HCT116 (cell line): ENCODE measurements around the gene SPACA6. TPM values are rescaled to one million over a fixed set of nuclear protein-coding genes. Genes with fewer than 3 reads are reported as not detected.

Experiments
- ATAC-seq: fragments of 200-7000 bp; cut with Tn5 transposase; 2 replicates; pipeline ENCODE4 v1.9.1; 2020; ENCODE audit warnings: mild to moderate bottlenecking, moderate library complexity
- BruUV-seq: library from RNA; stranded (reverse); fragments of 400-500 nt; replicated peaks from 2 replicates; lab custom pipeline; 2021; lab: Mats Ljungman, UMichigan
- CTCF ChIA-PET: fragments of 300-600 bp; sonication (Branson Sonifier 250); formaldehyde crosslinking; loops from one replicate; lab custom pipeline; 2021; ENCODE audit warnings: antibody characterized with exemption; lab: Charles Lee
- POLR2A ChIA-PET: fragments of 300-600, 350-600 bp; sonication (Branson Sonifier 250); formaldehyde crosslinking; loops from one replicate; lab custom pipeline; 2021; ENCODE audit warnings: antibody characterized with exemption; lab: Charles Lee
- RAD21 ChIA-PET, 2 experiments: fragments of 300-600 bp; sonication (Branson Sonifier 250); formaldehyde crosslinking; loops; one replicate each; lab custom pipeline; 2023; ENCODE audit warnings: low total read pairs in 2 of 2; ENCODE audit not compliant: uncharacterized antibody in 2 of 2, unreplicated experiment in 2 of 2, low non-redundant PET in 1 of 2; lab: Charles Lee
- DNase-seq: peaks from one replicate; pipeline ENCODE4 v3.0.0-alpha.2; 2010; ENCODE audit warnings: low read depth, low spot score
- H2AFZ ChIP-seq: fragments of 200-600 bp; shearing (Covaris generic), sonication (generic); 2 replicates; pipeline ENCODE4 v1.6.1; 2017; ENCODE audit warnings: low read depth, mixed run types, mixed read lengths, antibody characterized with exemption, low read length; ENCODE audit not compliant: poor library complexity, severe bottlenecking
- H3K27ac ChIP-seq: 2 replicates; pipeline ENCODE4 v1.5.1; 2012; ENCODE audit warnings: low read depth, low read length
- H3K27me3 ChIP-seq: fragments of 200-600 bp; sonication (generic); 2 replicates; pipeline ENCODE4 v1.6.1; 2016; ENCODE audit warnings: mixed run types, low read length, mixed read lengths; ENCODE audit not compliant: insufficient read depth
- H3K36me3 ChIP-seq, 2 experiments: fragments of 200-500 bp in 1 of 2; fragments of 200-600 bp in 1 of 2; sonication (Bioruptor generic) in 1 of 2; sonication (generic) in 1 of 2; 2 replicates each; pipeline versions ENCODE4 v1.5.1 to v1.6.1; 2014 to 2016; ENCODE audit warnings: low read length in 2 of 2, inconsistent platforms in 1 of 2, mixed read lengths in 1 of 2, mixed run types in 1 of 2; ENCODE audit not compliant: insufficient read depth in 2 of 2, control insufficient read depth in 1 of 2
- H3K4me1 ChIP-seq, 2 experiments: fragments of 200-600 bp in 1 of 2; sonication (generic) in 1 of 2; 2 replicates each; pipeline versions ENCODE4 v1.5.1 to v1.6.1; 2012 to 2017; ENCODE audit warnings: low read length in 2 of 2, inconsistent platforms in 1 of 2, mild to moderate bottlenecking in 1 of 2, mixed read lengths in 1 of 2, mixed run types in 1 of 2, moderate library complexity in 1 of 2; ENCODE audit not compliant: insufficient read depth in 2 of 2, control insufficient read depth in 1 of 2
- H3K4me2 ChIP-seq: fragments of 200-600 bp; sonication (generic); 2 replicates; pipeline ENCODE4 v1.6.1; 2017; ENCODE audit warnings: mixed run types, low read length, mixed read lengths
- H3K4me3 ChIP-seq, 2 experiments: fragments of 200-600 bp in 1 of 2; sonication (generic) in 1 of 2; replicated peaks in 1 of 2; 2 replicates each; pipeline ENCODE4 v1.5.1; 2011 to 2016; ENCODE audit warnings: low read length in 2 of 2, control low read depth in 1 of 2, low read depth in 1 of 2, mild to moderate bottlenecking in 1 of 2, mixed read lengths in 1 of 2, mixed run types in 1 of 2
- H3K79me2 ChIP-seq: fragments of 200-600 bp; sonication (generic); 2 replicates; pipeline ENCODE4 v1.6.1; 2017; ENCODE audit warnings: mild to moderate bottlenecking, mixed run types, low read length, moderate library complexity, mixed read lengths; ENCODE audit not compliant: insufficient read depth
- H3K9ac ChIP-seq: fragments of 200-600 bp; sonication (generic); 2 replicates; pipeline ENCODE4 v1.6.1; 2016; ENCODE audit warnings: low read length, mixed read lengths
- H3K9me2 ChIP-seq: fragments of 200-600 bp; sonication (generic), shearing (Covaris generic); 2 replicates; pipeline ENCODE4 v1.6.1; 2017; ENCODE audit warnings: mixed run types, mild to moderate bottlenecking, moderate library complexity; ENCODE audit not compliant: insufficient read depth
- H3K9me3 ChIP-seq, 2 experiments: fragments of 200-500 bp in 1 of 2; fragments of 200-600 bp in 1 of 2; sonication (Bioruptor generic) in 1 of 2; sonication (generic) in 1 of 2; 2 replicates each; pipeline ENCODE4 v1.6.1; 2014 to 2017; ENCODE audit warnings: low read length in 2 of 2, mixed read lengths in 2 of 2, inconsistent platforms in 1 of 2, low read depth in 1 of 2, mild to moderate bottlenecking in 1 of 2, mixed run types in 1 of 2, moderate library complexity in 1 of 2; ENCODE audit not compliant: control insufficient read depth in 1 of 2, insufficient read depth in 1 of 2
- H4K20me1 ChIP-seq: fragments of 200-600 bp; sonication (generic), shearing (Covaris generic); 2 replicates; pipeline ENCODE4 v1.6.1; 2017; ENCODE audit warnings: mixed run types, mild to moderate bottlenecking, moderate library complexity; ENCODE audit not compliant: insufficient read depth
- CEBPB ChIP-seq: IDR thresholded peaks from 2 replicates; pipeline ENCODE4 v1.6.1; 2012; ENCODE audit warnings: low read depth
- CTCF ChIP-seq, 3 experiments: fragments of 200-600 bp in 1 of 3; sonication (generic) in 1 of 3; IDR thresholded peaks in 2 of 3; conservative IDR thresholded peaks in 1 of 3; 2 replicates each; pipeline ENCODE4 v1.5.1; 2012 to 2017; ENCODE audit warnings: low read depth in 2 of 3, low read length in 2 of 3, antibody characterized with exemption in 1 of 3, borderline replicate concordance in 1 of 3, control low read depth in 1 of 3, mild to moderate bottlenecking in 1 of 3, mixed read lengths in 1 of 3, mixed run types in 1 of 3, moderate library complexity in 1 of 3; ENCODE audit not compliant: insufficient read depth in 1 of 3
- EGR1 ChIP-seq: IDR thresholded peaks from 2 replicates; pipeline ENCODE4 v1.6.1; 2012; ENCODE audit warnings: low read depth
- ELF1 ChIP-seq: IDR thresholded peaks from 2 replicates; pipeline ENCODE4 v1.6.1; 2012; ENCODE audit warnings: low read depth, borderline replicate concordance
- EZH2phosphoT487 ChIP-seq: fragments of 200-600 bp; IDR thresholded peaks from 2 replicates; pipeline ENCODE4 v1.6.1; 2018; ENCODE audit warnings: antibody characterized with exemption, borderline replicate concordance
- FOSL1 ChIP-seq: IDR thresholded peaks from 2 replicates; pipeline ENCODE4 v1.6.1; 2012; ENCODE audit warnings: low read depth
- JUND ChIP-seq: IDR thresholded peaks from 2 replicates; pipeline ENCODE4 v1.6.1; 2012
- POLR2A ChIP-seq: IDR thresholded peaks from 2 replicates; pipeline ENCODE4 v1.7.0; 2011; ENCODE audit warnings: borderline replicate concordance; ENCODE audit not compliant: insufficient read depth, insufficient read length; ENCODE audit errors: extremely low read depth
- POLR2AphosphoS5 ChIP-seq: IDR thresholded peaks from 2 replicates; pipeline ENCODE4 v1.6.1; 2011; ENCODE audit warnings: mild to moderate bottlenecking, low read depth, low read length, moderate library complexity
- RAD21 ChIP-seq: IDR thresholded peaks from 2 replicates; pipeline ENCODE4 v1.6.1; 2012; ENCODE audit warnings: low read depth, mild to moderate bottlenecking
- SP1 ChIP-seq: IDR thresholded peaks from 2 replicates; pipeline ENCODE4 v1.6.1; 2012; ENCODE audit warnings: low read depth
- TCF7L2 ChIP-seq: IDR thresholded peaks from 2 replicates; pipeline ENCODE4 v1.7.0; 2011; ENCODE audit warnings: borderline replicate concordance, inconsistent platforms; ENCODE audit not compliant: insufficient read depth, insufficient read length; ENCODE audit errors: extremely low read depth
- ZBTB33 ChIP-seq: IDR thresholded peaks from 2 replicates; pipeline ENCODE4 v1.6.1; 2011; ENCODE audit warnings: mild to moderate bottlenecking, low read length, moderate library complexity; ENCODE audit not compliant: insufficient replicate concordance; ENCODE audit errors: extremely low read depth
- intact Hi-C: fragments of 100-400 bp; cut with micrococcal nuclease; formaldehyde crosslinking; loops from 2 replicates; pipeline ENCODE4 v1.10.0; 2022
- total RNA-seq: library from RNA; stranded (reverse); gene quantifications from one replicate; pipeline ENCODE4 v1.2.1, GENCODE V29; 2021; ENCODE audit not compliant: unreplicated experiment

The SPACA6 gene
- total RNA-seq, 1 experiment from 2014 or later: 13.9 TPM

GRCh38 chr19:51751655-51752054 lies 58.5 kb downstream of the SPACA6 start, which contains the start of gene FPR1:
Gene FPR1, minus strand, starts transcription at chr19:51751878. Its CDS starts 4,884 bp downstream, at chr19:51746994.
- TF ChIP-seq POLR2AphosphoS5 (no peak), ZBTB33 (no peak), EGR1 (no peak), JUND (peak; percentile 25; the same call in 1 of the 2 replicates), FOSL1 (peak; percentile 26; the same call in 1 of the 2 replicates), SP1 (peak; percentile 24; the same call in 1 of the 2 replicates), CEBPB (no peak)
- intact Hi-C loops: no loop called here
- ChIA-PET CTCF (interaction anchor here (1.0 kb wide), 1 partner anchor 26 kb away, joined by 7 read pairs; no protein-coding TSS in a partner anchor), POLR2A (interaction anchor here (0.8 to 1.1 kb wide), 2 partner anchors 9 to 42 kb away, joined by 3 to 4 read pairs; partner anchors contain the start of gene FPR2), RAD21 (no interaction called here)
- BruUV-seq: no TSS peak
- H3K9me2 ChIP-seq: no peaks in the 10 kb centered on the region
- 0 out of 2 replicates have a peak within 1 kb of the TSS, but pooled peaks have one; percentile 2 for H3K27ac ChIP-seq
- DNase-seq (peak; percentile 55), ATAC-seq (peak; percentile 84)
- H3K27me3 ChIP-seq: no peaks in the 10 kb centered on the region
- no peak within 1 kb of the TSS for H3K9ac ChIP-seq
- no peaks in the 10 kb centered on the region for H4K20me1 ChIP-seq
- peaks cover 7 to 8% of the 10 kb centered on the region in 2 experiments; a peak in 3 of 4 replicates for H3K4me1 ChIP-seq
- H3K4me3 ChIP-seq: no peak within 1 kb of the TSS
- H3K9me3 ChIP-seq: no peaks in the 10 kb centered on the region
- no peaks in the 10 kb centered on the region for H3K36me3 ChIP-seq
- H3K4me2 ChIP-seq: peak within 1 kb of the TSS; percentile 14; the same call in 1 of the 2 replicates
- H3K79me2 ChIP-seq: no peaks in the 10 kb centered on the region
- no peak within 1 kb of the TSS for H2AFZ ChIP-seq

- no peaks in the 10 kb centered on the region for H3K9me3 ChIP-seq
- H3K79me2 ChIP-seq: no peaks in the 10 kb centered on the region
- H3K27ac ChIP-seq: no peak overlapping the region
- no peak overlapping the region for H3K9ac ChIP-seq
- intact Hi-C loops: no loop called here
- POLR2A ChIA-PET: no interaction called here
- RAD21 ChIA-PET: no interaction called here
- CTCF ChIA-PET: no interaction called here
- H3K4me2 ChIP-seq: no peak overlapping the region
- DNase-seq (no peak), ATAC-seq (no peak)
- H3K27me3 ChIP-seq: no peaks in the 10 kb centered on the region
- H2AFZ ChIP-seq: no peak overlapping the region
- H3K4me1 ChIP-seq: peaks cover 7 to 8% of the 10 kb centered on the region in 2 experiments; a peak in 3 of 4 replicates
- H3K36me3 ChIP-seq: no peaks in the 10 kb centered on the region
- H3K9me2 ChIP-seq: no peaks in the 10 kb centered on the region
- H3K4me3 ChIP-seq: no peak overlapping the region
- H4K20me1 ChIP-seq: no peaks in the 10 kb centered on the region
- no TSS peak for BruUV-seq
- TF ChIP-seq ZBTB33 (no peak), POLR2A (no peak), CEBPB (no peak), EGR1 (no peak), CTCF (IDR thresholded peaks at IDR 0.05 in 2 of 3, conservative IDR thresholded peaks at IDR 0.05 in 1 of 3; ENCODE audit: borderline replicate concordance in 1 of 3, insufficient read depth in 1 of 3, low read depth in 2 of 3, low read length in 2 of 3) (no peak), SP1 (no peak), TCF7L2 (no peak), ELF1 (no peak), JUND (no peak), RAD21 (no peak), EZH2phosphoT487 (no peak), FOSL1 (no peak)
These were observed 61.0 kb downstream of the SPACA6 start for GRCh38 chr19:51754109-51754508.
